Non-pigmented ciliary epithelial cell (primary cell): ENCODE measurements around the gene FMO1.
"Not testable (repeated sequence)": the region's sequence is repeated elsewhere in the genome, so short reads cannot be mapped to it uniquely, and the experiment has no call there.

Experiments
- DNase-seq: peaks from one replicate; pipeline ENCODE4 v3.0.0-alpha.2; 2010; ENCODE audit warnings: low read depth

FMO1 gene

GRCh38 chr1:171248302-171248701 is at the start of gene FMO1:
Gene FMO1 (plus strand): TSS chr1:171248494. CDS start chr1:171258088, 9,594 bp downstream.
- DNase-seq: no peak

GRCh38 chr1:171204296-171204695 is 44.0 kb upstream of the FMO1 start:
- DNase-seq: no peak

GRCh38 chr1:171206204-171206977 is 41.9 kb upstream of the FMO1 start:
- DNase-seq: no peak

- no peak for DNase-seq
These were observed 41.3 kb upstream of the FMO1 start for GRCh38 chr1:171206978-171207355.

- no peak for DNase-seq
These were observed 40.9 kb upstream of the FMO1 start for GRCh38 chr1:171207377-171207776.

GRCh38 chr1:171210355-171210754 is 37.9 kb upstream of the FMO1 start:
- DNase-seq: no peak

- no peak for DNase-seq
These were observed 35.5 kb upstream of the FMO1 start for GRCh38 chr1:171212607-171213351.

GRCh38 chr1:171213559-171214454 is 34.5 kb upstream of the FMO1 start:
- DNase-seq: no peak

- DNase-seq: no peak
These were observed 30.4 kb upstream of the FMO1 start for GRCh38 chr1:171217658-171218443.

- DNase-seq: no peak
These were observed 29.6 kb upstream of the FMO1 start for GRCh38 chr1:171218661-171219060.

GRCh38 chr1:171219346-171220080 is 28.8 kb upstream of the FMO1 start:
- DNase-seq: no peak

GRCh38 chr1:171220081-171220420 is 28.2 kb upstream of the FMO1 start:
- DNase-seq: peak; percentile 83

- no peak for DNase-seq
These were observed 27.7 kb upstream of the FMO1 start for GRCh38 chr1:171220581-171221054.

GRCh38 chr1:171221665-171222591 is 26.4 kb upstream of the FMO1 start:
- no peak for DNase-seq

- DNase-seq: no peak
These were observed 25.4 kb upstream of the FMO1 start for GRCh38 chr1:171222936-171223335.

- not testable (repeated sequence) for DNase-seq
These were observed 24.0 kb upstream of the FMO1 start for GRCh38 chr1:171224257-171224656.

GRCh38 chr1:171226747-171227370 is 21.4 kb upstream of the FMO1 start:
- DNase-seq: no peak

GRCh38 chr1:171231326-171231725 is 17.0 kb upstream of the FMO1 start:
- no peak for DNase-seq

- DNase-seq: no peak
These were observed 15.1 kb upstream of the FMO1 start for GRCh38 chr1:171233183-171233582.
